Stimulated activated CD4-positive, alpha-beta T cell treated with anti-CD3 and anti-CD28 coated beads, TNF-alpha, amount 100 ng/mL, for 24 hours (primary cell): ENCODE data around the gene SETD1B.
"Not testable (repeated sequence)": the region's sequence is repeated elsewhere in the genome, so short reads cannot be mapped to it uniquely, and the experiment has no call there.

Source experiments
- DNase-seq, 3 experiments: peaks; one replicate each; pipeline ENCODE4 v3.0.0-alpha.2; 2020; ENCODE audit warnings: low read depth in 3 of 3

The SETD1B gene

GRCh38 chr12:121857322-121858246 lies 53.8 kb downstream of the SETD1B start:
- no peak for DNase-seq

- no peak for DNase-seq
Observed at GRCh38 chr12:121858318-121858661, 54.5 kb downstream of the SETD1B start.

- DNase-seq = no peak
Observed at GRCh38 chr12:121858662-121859572, 55.1 kb downstream of the SETD1B start, which contains the start of gene HPD. Gene HPD, minus strand, starts transcription at chr12:121858859. Its CDS starts 36 bp downstream, at chr12:121858823.

- no peak for DNase-seq
Observed at GRCh38 chr12:121860257-121860656, 56.4 kb downstream of the SETD1B start.

- not testable (repeated sequence) for DNase-seq
Observed at GRCh38 chr12:121860699-121861098, 56.9 kb downstream of the SETD1B start.

- no peak for DNase-seq
Observed at GRCh38 chr12:121861636-121862254, 57.9 kb downstream of the SETD1B start.

GRCh38 chr12:121866331-121866730 lies 62.5 kb downstream of the SETD1B start:
- DNase-seq = no peak

GRCh38 chr12:121869229-121869628 lies 65.4 kb downstream of the SETD1B start:
- DNase-seq = not testable (repeated sequence)

GRCh38 chr12:121871467-121871866 lies 67.7 kb downstream of the SETD1B start:
- DNase-seq = no peak

GRCh38 chr12:121872546-121873215 lies 68.9 kb downstream of the SETD1B start:
- peak in 1 of 3 experiments; percentile 13 for DNase-seq

GRCh38 chr12:121873216-121873569 lies 69.4 kb downstream of the SETD1B start:
- no peak for DNase-seq

- no peak for DNase-seq
Observed at GRCh38 chr12:121874071-121874470, 70.3 kb downstream of the SETD1B start.

- DNase-seq = no peak
Observed at GRCh38 chr12:121875582-121875981, 71.8 kb downstream of the SETD1B start.

GRCh38 chr12:121876080-121876447 lies 72.3 kb downstream of the SETD1B start:
- DNase-seq = not testable (repeated sequence)
